ENCODE data around the gene KIAA0513.
"Not testable (repeated sequence)": the region's sequence is repeated elsewhere in the genome, so short reads cannot be mapped to it uniquely, and the experiment has no call there.

The KIAA0513 gene

GRCh38 chr16:85031451-85031850 lies 3.9 kb downstream of the KIAA0513 start:
- FAIRE-seq = no peak

- FAIRE-seq = not testable (repeated sequence)
Measured at GRCh38 chr16:85032187-85032586, 4.6 kb downstream of the KIAA0513 start.

DNA sequence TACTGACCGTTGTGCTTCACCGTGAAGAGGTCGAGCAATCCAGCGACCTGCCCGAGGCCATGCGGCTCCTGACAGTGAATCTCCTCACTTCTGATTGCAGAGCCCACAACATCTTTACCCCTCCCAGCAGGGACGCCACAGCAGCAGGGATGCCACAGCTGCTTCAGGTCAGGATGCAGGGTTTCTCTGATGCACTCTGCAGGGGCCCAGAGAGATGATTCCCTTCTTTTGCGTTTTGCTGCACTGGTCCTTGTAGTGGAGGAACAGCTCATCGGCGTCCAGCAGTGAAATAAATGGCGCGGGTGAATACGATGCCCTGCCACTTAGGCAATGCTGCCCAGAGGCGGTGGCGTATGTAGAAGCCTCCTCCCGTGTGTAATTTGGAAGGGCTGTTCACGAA lies 5.6 kb downstream of the KIAA0513 start:
- FAIRE-seq = no peak

DNA sequence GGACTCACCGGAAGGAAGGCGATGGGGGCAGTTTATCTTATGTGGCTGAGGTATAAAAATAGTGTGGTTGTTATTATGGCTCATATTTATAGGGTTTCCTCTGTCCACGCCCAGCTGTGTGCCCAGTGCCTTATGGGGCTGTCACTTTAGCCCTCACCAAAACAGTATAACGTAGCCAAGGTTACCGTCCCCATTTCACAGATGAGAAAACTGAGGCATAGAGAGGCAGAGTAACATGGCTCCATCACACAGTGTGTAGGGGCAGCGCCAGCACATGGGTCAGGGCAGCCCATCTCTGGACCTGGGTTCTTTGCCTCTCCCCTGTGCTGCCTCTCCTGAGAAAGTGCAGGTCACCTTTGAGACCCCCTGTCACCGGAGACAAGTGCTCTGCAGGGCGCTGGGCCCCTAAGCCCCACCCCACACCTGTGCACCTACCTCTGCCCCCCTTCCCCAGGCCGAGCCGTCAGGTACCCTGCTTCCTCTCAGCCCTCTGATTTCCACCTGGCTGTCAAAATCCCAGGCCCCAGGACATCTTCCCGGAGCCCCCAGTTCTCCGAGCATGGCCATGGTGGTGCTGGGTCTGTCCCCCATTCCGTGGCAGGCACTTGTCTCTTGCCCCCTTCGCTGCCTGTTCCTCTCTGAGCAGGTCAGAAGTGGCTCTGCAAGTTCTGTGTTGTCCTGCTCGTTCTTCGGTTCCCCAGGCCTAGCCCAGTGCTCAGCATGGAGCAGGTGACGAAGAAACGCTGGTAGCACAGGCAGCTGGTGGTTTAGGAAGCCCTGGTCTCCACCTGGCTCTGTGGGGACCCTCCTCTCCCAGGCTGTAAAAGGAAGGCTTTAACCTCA lies 7.2 kb downstream of the KIAA0513 start:
- no peak for FAIRE-seq

DNA sequence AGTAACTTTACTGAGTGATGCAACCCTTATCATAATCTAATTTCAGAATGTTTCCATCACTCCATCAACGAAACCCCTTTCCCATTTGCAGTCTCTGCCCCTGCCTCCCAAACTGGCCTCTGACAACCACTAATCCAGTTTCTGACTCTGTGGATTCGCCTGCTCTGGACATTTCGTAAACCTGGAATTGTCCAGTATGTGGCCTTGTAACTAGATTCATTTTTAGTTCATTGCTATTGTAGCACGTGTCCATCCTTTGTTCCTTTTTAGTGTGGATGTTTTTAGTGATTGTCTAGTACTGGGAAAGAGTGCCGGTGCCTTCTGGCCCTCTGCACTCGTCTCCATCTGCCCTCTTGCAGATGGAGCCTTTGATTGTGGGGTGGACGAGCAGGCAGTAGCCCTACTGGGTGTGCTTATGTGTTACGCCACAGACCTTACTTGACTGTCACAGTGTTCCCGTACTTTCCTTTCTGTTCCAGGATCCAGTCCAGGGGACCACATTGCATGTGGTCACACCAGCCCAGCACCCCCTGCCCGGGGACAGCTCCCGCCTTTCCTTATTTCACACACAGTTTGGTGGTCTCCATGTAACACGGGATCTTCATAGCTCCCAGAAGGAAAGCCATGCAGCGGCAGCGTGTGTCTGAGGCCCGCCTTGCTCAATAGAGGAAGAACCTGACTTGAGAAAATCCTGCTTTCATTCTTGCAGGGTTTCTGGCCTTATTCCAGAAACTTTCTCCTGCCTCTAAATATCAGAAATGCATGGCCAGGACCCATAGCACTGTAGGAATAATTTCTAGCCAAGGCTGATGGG lies 8.8 kb downstream of the KIAA0513 start:
- FAIRE-seq = no peak

DNA sequence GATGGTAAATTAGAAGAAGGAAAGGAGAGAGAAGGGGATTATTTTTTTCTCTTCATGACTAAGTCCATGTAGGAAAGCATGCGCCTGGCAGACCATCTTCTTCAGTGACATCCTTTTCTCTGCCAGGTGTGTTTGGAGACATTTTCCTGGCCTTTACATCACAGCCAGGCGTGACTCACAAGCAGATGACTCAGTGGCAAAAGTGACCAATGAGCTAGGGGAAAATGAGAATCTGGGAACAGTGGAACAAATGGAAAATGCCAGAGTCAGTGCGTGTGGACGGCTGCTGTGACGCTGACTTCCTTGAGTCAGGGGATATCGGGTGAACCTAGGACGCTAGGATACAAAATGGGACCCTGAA lies 9.4 kb downstream of the KIAA0513 start:
- FAIRE-seq = no peak

DNA sequence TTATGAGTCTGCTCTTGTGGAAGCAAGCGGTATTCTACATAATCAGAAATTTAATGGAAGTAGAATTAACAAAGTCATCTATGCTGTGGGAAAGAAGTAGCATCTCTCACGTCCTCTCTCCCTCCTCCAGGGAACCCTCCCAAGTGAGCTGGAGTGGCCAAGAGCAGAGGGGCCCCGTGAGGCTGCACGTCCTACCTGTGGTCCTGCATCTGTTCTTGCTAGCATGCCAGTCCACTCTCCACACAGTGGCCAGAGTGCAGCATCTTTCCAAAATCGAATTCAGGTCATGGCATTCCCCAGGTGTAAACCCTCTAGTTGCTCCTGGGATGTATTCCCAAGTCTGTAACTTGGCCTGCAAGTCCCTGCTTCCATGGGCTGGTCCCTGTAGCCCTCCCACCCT lies 10.1 kb downstream of the KIAA0513 start:
- FAIRE-seq = no peak

- no peak for FAIRE-seq
Measured at GRCh38 chr16:85040685-85041084, 13.1 kb downstream of the KIAA0513 start.

DNA sequence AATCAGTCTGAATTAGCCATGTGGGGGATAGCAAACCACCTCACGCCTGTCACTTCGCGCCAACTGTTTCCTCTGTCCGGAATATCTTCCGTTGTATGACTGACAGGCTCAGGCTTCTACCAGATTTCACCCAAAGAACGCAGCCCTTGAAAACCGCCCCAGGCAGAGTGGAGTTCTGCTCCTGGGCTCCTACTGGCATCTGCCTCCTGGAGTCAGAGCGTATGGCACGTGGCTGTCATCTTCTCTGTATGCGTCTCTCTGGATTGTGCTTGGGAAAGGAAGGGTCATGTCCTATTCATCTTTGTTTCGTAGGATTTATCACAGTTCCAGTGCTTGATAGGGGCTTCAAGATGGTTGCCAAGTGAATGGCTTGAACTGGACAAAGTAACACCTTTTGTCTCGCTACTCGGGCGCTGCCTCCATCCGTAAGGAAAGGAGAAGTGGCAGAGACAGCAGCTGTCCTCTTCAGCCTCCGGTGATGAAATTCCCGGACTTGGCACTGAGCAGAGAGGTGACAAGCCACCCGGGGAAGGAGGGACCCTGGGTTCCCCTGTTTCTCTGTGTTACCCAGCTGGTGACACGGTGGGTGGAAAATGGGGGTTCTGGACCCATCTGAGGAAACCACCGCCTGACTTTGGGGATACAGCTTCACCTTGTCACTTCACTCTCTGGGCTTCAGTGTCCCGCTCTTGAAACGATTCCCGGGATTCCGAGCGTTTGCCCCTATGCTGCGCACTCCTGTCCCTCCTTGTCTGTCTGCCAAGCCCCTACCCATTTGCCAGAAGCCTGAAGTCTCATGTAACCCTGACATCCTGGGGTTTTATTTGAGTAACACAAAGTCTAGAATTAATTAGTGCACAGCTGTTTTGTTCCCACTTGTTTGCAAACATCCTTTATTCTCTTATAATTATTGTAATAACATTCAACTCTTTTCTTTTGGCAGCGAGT lies 13.9 kb downstream of the KIAA0513 start:
- FAIRE-seq = no peak

- FAIRE-seq = no peak
Measured at GRCh38 chr16:85042167-85042526, 14.6 kb downstream of the KIAA0513 start.

- FAIRE-seq = no peak
Measured at GRCh38 chr16:85042606-85043005, 15.0 kb downstream of the KIAA0513 start.

DNA sequence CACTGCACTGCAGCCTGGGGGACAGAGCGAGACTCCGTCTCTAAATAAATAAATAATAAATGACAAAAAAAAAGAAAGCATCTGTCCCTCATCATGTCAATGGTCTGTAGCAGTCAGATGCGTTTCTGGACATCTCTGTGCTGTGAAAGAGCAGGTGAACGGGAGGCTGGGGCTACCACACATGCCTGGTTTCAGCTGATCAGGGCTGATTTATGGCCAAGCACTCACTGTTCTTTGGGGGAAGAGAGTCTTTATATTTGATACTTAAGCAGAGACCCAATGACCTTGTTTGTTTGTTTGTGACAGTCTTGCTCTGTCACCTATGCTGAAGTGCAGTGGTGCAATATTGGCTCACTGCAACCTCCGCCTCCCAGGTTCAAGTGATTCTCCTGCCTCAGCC lies 17.5 kb downstream of the KIAA0513 start:
- no peak for FAIRE-seq

GRCh38 chr16:85045641-85046471 lies 18.3 kb downstream of the KIAA0513 start:
- no peak for FAIRE-seq

- no peak for FAIRE-seq
Measured at GRCh38 chr16:85046472-85046916, 18.9 kb downstream of the KIAA0513 start.

DNA sequence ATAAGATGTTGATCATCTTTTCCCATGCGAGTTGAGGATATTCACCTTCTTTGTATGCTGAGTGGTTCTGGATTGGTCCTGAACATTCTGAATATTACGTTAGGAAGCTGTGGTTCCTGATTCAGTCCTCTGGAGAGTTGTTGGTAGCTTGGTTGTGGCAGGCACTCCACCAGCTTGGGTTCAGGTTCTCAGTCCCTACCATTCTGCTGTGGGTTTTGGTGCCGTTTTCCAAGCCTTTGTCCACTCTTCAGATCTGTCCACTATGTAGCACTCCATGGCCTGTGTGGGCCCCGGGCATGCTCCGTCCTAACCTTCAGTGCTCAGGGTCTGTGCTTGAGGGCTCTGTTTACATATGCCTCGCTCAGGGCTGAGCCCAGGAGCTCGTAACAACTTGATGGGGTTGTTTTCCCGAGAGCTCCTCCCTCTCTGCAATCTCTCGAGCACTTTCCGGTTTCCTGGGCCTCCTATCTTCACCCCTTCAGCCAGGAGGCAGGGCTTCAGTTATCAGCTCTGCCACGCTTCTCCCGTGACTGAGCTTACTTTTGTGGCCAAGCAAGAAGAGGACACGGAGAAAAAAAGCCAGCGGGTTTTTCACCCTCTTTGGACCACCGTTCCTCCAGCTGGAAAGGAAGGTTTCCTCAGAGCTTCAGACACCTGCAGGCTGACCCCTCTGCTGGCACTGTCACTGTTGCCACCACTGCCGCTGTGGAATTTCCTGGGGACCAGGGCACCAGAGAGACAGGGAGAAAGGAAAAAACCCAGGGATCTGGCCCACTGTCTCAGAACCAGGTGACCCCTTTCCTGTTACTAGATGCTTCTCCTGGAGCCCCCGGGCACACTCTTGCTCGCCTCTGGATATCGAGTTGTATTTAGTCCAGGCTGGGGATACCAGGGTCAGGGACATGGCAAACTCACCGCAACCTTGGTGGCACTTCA lies 19.6 kb downstream of the KIAA0513 start:
- FAIRE-seq = no peak

DNA sequence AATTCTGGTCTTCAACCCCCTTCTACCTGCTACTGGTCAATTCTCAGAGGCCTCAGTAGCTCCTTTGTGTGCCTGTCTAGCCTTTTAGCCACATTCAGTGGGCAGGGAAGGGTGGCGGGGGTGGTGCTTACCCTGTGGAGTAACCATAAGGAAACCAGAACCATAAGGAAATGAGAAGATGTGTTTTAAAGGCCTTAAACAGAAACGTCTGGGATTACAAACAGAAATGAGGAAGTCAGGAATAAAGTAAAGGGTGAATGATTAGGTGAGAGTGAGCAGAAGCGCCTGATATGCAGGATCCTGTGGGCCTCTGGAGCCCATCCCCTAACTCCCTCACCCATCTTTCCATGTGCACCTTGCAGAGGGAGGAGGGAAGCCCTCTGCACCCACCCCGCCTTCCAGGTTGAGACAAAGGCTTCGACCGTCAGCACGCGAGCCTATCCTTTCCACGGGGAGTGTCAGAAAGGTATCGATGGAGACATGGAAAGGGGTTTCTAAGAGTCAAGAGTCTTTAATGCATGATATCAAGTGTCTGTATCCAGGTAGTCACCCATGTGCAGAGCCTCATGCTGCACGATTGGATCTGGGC lies 20.4 kb downstream of the KIAA0513 start:
- FAIRE-seq = no peak

DNA sequence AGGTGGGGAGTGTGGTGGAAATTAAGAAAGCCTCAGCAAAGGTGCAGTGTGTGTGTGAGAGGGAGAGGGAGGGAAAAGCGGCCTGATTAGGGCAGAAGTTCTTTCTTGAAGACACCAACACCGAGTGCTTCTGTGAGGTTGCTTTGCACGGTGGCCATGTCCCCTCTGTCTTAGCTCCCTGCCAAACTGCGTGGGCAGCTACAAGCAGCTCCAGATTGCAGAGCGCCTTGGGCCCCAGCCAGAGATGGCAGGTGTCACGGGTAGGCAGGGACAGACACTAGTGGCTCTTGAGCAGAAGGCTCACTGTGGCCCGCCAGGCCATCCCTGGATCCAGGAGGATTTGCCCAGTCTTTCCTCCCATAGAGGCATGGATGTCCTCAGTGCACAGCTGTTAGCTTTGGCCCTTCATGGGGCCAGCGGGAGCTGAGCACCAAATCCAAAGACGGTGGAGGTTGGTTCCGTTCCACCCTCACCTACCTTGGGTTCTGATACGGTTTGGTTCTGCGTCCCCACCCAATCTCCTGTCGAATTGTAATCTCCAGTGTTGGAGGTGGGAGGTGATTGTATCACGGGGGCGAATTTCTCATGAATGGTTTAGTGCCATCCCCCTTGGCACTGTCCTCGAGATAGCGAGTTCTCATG lies 21.4 kb downstream of the KIAA0513 start:
- FAIRE-seq = no peak

DNA sequence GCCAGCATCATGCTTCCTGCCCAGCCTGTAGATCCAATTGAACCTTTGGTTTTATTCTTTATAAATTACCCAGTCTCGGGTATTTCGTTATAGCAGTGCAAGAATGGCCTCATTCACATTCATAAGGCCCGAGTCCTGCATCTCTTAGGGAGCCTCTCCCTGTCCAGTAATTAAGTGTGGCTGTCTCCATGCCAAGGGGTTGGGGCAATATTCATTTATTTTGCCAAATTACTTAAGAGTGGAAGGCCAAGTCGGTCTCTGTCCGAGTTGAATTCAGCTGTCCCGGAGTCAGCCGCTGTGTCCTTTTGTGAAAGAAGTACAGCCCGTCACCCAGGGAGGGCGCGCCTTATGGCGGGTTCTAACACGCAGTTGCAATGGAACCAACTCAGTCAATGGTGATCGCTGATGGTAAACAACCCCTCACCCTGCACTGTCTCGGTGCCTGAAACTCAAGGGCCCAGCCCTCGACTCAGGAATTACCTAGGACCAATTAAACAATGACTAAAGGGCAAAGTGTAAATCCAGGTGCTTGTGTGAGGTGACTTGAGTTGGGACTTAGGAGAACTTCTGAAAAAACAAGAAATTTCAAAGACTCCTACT lies 22.2 kb downstream of the KIAA0513 start:
- FAIRE-seq = no peak

GRCh38 chr16:85051067-85051581 lies 23.5 kb downstream of the KIAA0513 start:
- FAIRE-seq = no peak

Measured in TTC549 (cell line).